ENCODE data around the gene THEM4.
A peak's percentile ranks its signal among the peaks of the same experiment; 100 is the strongest.

THEM4 gene

GRCh38 chr1:151833172-151833900, 76.0 kb downstream of the THEM4 start:
- DNase-seq: no peak

- DNase-seq: no peak
These were observed 76.9 kb downstream of the THEM4 start for GRCh38 chr1:151832318-151832980.

GRCh38 chr1:151831605-151832004, 77.7 kb downstream of the THEM4 start, which contains the start of gene RORC:
Gene RORC (minus strand): TSS chr1:151831802. CDS start chr1:151831764, 38 bp downstream.
- no peak for DNase-seq

- DNase-seq: no peak
These were observed 78.1 kb downstream of the THEM4 start for GRCh38 chr1:151831256-151831591.

GRCh38 chr1:151830055-151830454, 79.3 kb downstream of the THEM4 start:
- no peak for DNase-seq

GRCh38 chr1:151829352-151830046, 79.8 kb downstream of the THEM4 start:
- DNase-seq: no peak

- no peak for DNase-seq
These were observed 80.4 kb downstream of the THEM4 start for GRCh38 chr1:151828921-151829320.

- DNase-seq: peak in 1 of 2 donors; percentile 38
These were observed 81.5 kb downstream of the THEM4 start for GRCh38 chr1:151827853-151828252.

- peak; percentile 55 to 68 for DNase-seq
These were observed 83.3 kb downstream of the THEM4 start for GRCh38 chr1:151825751-151826660.

GRCh38 chr1:151825204-151825603, 84.1 kb downstream of the THEM4 start:
- no peak for DNase-seq

All from activated CD4-positive, alpha-beta T cell treated with anti-CD3 and anti-CD28 coated beads for 4 hours (primary cell).